Activated naive CD4-positive, alpha-beta T cell (primary cell): ENCODE data around the gene PMM2.
"Not testable (repeated sequence)": the region's sequence is repeated elsewhere in the genome, so short reads cannot be mapped to it uniquely, and the experiment has no call there.

Source experiments
- DNase-seq, 4 experiments: peaks; one replicate each; lab custom pipeline; 2025; lab: John Stamatoyannopoulos, UW

The PMM2 gene

GRCh38 chr16:8818504-8819270, 21.0 kb downstream of the PMM2 start:
- DNase-seq = no peak

DNA sequence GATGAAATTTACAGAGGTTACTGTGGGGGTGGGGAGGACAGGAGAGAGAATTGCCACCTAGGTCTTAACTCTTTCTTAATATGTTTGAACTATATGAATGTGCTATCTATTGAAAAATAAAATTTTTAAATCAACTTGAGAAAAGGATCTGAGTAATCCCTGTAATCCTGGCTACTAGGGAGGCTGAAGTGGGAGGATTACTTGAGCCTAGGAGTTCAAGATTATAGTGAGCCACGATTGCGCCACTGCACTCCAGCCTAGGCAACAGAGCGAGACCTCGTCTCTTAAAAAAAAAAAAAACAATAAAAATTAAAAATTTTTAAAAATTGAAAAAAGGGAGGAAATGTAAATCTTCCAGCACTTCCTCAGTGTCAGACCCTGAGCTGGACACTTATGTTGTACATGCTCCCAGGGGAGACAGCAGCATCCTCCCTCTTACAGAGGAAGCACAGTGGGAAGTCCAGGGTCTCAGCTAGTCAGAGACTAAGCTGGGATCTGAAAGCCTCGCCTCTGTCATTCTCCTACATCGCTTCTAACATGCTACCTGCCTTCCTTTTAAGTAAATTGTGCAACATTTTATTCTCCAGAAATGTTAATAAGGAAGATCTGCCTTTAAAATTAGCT, 21.9 kb downstream of the PMM2 start:
- no peak for DNase-seq

- DNase-seq = no peak
Measured at GRCh38 chr16:8822403-8822802, 24.8 kb downstream of the PMM2 start.

DNA sequence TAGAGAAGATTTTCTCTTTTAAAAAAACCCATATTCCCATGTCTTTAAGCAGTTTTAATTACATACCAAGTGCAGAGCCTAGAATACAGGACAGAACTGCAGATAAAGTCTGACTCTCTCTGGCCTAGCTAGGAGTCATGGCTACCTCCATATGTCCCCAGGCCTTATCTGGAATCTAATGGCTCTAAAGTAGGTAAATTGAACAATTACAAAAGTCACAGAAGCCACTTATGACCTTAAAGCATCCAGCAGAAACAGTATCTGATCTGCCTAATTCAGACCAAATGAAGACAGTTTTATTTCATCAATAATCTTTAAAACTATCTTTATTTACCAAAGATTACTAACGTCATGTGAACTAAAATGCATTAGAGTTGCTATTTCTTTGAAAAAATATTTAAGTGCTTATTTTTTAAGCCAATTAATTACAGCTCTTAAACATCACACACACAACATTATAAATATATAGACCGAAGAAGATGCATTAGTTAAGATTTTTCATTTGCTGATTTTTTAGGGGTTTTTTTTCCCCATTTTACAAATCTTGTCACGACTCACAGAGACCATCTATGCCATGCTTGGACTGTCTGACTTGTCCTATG, 28.7 kb downstream of the PMM2 start:
- DNase-seq = no peak

GRCh38 chr16:8828541-8829165, 31.0 kb downstream of the PMM2 start:
- DNase-seq = no peak

DNA sequence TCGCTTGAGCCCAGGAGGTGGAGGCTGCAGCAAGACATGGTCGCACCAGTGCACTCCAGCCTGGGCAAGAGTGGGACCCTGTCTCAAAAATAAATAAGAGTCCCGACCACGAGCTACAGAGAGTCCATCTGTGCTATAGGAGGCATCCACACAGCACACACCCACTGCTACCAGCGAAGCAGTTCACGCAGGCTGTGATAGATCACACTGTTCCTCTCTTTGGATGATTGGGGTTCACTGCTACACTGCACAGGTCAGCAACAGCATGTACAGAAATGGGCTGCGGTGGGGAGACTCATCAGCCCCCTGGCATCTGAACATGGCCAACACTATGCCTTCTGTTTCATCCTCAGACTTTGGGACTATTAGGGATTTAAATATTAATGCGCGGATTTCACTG, 33.8 kb downstream of the PMM2 start:
- no peak for DNase-seq

- no peak for DNase-seq
Measured at GRCh38 chr16:8831871-8832716, 34.5 kb downstream of the PMM2 start.

GRCh38 chr16:8832717-8833105, 35.1 kb downstream of the PMM2 start:
- no peak for DNase-seq

DNA sequence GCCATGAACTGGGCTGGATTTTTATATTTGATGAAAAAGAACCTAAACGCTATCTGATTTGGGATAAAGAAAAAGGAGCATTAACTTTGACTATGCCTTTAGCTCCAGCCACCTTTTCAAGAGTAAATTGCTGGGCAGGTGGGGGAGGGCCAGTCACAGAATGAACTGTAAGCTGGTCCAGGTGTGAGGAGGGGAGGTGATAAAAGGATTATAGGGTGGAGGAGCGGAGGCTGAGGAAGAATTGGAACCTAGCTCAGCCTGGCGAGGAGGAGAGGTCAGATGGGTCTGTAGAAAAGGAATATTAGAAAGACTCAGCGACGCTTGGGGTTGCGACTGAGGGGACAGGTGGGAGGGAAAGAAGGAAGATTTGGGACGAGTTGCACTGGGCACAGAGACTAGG, 39.2 kb downstream of the PMM2 start:
- not testable (repeated sequence) for DNase-seq

DNA sequence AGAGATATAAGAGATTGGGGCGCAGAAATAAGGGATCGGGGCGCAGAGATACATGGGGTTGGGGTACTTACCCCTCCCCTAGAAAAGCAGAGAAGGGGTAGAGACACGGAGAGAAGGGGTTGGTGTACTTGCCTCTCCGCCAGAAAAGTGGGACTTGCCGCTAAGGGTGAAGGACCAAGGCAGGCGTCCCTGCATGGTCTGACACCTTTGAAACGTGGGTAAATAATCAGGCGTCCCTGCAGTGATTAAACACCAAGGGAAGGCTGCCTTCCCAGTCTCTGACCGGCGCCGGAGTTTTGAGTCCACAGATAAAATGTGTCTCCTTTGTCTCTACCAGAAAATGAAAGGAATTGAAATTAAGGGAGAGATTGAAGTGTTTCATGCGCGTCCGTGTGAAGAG, 40.0 kb downstream of the PMM2 start:
- not testable (repeated sequence) for DNase-seq

GRCh38 chr16:8842016-8842415, 44.4 kb downstream of the PMM2 start:
- DNase-seq = not testable (repeated sequence)

- not testable (repeated sequence) for DNase-seq
Measured at GRCh38 chr16:8843296-8843695, 45.7 kb downstream of the PMM2 start.

DNA sequence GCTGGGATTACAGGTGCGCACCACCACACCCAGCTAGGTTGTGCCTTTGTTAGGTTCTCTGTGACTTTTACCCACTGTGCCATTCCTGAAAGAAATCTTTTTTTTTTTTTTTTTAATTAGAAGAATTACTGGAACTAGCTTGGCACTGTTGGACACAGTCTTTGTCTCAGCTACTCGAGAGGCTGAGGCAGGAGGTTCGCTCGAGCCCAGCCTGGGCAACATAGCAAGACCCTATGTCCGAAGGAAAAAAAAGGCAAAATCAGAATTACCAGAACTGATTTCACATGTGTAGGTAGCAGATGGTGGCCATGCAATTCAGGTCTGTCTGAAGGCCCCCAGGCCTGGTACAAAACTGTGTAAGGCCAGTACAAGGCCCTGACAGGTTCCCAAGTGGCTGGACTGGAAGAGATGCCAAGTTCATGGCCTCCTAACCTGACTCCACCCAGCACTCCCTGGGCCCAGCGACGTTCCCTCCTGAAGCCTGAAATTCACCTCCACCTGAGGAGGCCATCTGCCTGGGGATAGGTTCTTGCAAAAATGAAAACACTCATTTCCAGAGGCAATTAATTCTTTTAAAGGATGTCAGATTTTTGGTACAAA, 48.2 kb downstream of the PMM2 start:
- no peak for DNase-seq

DNA sequence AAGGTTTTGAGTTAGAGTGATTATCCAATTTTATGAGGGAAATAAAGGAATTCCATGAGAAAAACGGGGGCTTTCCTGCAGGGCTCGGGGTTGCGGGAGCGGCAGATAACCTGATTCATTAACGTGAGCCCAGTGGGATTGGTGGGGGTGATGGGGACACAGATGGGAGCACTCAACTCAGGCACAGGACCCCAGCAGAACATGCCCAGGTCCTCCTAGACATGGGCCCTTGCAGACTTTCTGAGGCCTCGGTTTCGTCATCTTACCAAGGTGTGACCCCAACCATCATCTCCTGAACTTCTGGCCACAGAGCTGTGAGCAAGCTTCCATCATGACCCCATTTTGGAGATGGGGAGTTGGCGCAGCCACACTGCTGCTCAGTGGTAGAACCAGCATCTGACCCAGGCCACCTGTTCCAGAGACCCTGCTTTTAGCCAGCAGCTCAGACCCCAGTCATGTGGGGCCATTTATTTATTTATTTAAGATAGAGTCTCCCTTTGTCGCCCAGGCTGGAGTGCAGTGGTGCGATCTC, 48.8 kb downstream of the PMM2 start:
- no peak for DNase-seq

DNA sequence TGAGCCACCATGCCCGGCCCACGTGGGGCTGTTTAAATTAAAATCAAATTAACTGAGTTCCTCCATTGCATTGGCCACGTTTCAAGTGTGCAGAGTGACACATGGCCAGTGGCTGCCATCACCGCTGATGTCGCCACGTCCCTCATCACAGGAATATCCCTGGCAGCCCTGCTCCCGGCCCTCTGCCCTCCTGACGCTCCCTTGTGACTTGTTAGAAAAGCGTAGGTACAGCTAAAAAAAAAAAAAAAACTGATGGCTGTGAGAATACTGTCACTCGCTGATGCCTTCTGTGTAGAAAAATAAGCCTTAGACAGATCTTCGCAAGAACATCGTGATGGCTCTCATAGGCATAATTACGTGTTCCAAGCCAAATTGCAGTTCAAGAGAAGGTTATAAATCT, 49.5 kb downstream of the PMM2 start:
- no peak for DNase-seq

- no peak for DNase-seq
Measured at GRCh38 chr16:8847623-8848022, 50.0 kb downstream of the PMM2 start.

GRCh38 chr16:8848231-8848938, 50.7 kb downstream of the PMM2 start:
- DNase-seq = no peak

DNA sequence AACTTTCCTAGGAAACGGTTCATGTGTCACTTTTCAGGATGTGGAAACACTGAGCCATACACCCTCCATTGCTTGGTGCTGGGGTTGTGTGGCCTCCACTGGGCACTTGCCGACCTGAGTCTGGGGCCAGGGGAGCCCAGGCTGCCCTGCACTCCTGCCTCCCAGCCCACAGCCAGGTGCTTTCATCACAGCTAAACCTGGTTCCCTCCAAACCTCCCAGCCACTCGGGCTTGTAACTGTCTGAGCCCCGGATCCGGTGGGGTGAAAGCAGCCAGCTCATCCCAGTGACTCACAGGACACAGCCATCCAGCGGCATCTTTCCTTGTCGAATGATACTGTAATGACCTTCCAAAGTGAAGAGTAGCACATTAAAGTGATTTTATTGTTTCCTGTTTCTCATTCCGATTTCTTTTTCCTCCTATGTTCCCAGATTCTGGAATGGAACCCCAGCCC, 51.3 kb downstream of the PMM2 start:
- no peak for DNase-seq

- DNase-seq = no peak
Measured at GRCh38 chr16:8849411-8850011, 51.9 kb downstream of the PMM2 start.

DNA sequence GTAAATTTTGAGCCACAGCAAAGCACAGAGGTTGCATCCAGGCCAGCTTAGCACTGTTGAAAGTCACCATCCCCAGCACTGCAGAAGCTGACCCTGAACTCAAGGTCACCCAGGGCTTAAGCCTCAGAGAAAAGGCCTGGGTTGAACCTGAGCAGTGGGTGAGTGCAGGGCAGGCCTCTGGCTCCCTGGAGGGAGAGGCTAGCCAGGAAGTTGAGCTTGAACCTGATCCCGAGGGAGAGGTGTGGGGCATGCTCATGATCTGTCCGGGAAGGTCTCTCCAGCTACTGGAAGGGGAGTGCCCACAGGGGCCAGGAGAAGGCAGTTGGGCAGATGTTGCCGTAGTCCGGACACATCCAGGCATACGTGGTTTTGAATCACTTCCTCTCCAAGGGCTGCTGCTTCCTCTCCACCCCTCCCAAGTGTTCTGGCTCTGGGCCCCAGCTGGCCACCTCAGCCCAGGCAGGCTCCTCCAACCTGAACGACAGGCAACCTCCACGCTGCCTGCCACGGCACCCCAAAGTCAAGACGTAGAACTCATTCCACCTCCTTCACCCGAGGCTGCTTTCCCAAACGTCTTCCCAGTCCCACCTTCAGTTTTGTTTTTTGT, 52.7 kb downstream of the PMM2 start:
- no peak for DNase-seq
